H9 (cell line): ENCODE data around the gene DDC. TPM values are rescaled to one million over a fixed set of nuclear protein-coding genes. Genes with fewer than 3 reads are reported as not detected.

ENCODE experiments used
- DNase-seq: peaks from one replicate; pipeline ENCODE4 v3.0.0-alpha.2; 2017
- H2AFZ ChIP-seq: one replicate; pipeline ENCODE4 v1.6.1; 2013; ENCODE audit warnings: mild to moderate bottlenecking, low read length, control low read depth, moderate library complexity
- H2AK5ac ChIP-seq: 2 replicates; pipeline ENCODE4 v1.6.1; 2013; ENCODE audit warnings: low read length, control low read depth, mixed read lengths; ENCODE audit not compliant: insufficient read length
- H2BK120ac ChIP-seq: one replicate; pipeline ENCODE4 v1.6.1; 2013; ENCODE audit warnings: low read depth, mild to moderate bottlenecking, low read length, control low read depth, inconsistent platforms; ENCODE audit not compliant: poor library complexity, severe bottlenecking
- H2BK12ac ChIP-seq: 2 replicates; pipeline ENCODE4 v1.6.1; 2013; ENCODE audit warnings: low read length, control low read depth, mixed read lengths, low read depth; ENCODE audit not compliant: insufficient read length
- H2BK15ac ChIP-seq: 2 replicates; pipeline ENCODE4 v1.6.1; 2013; ENCODE audit warnings: low read depth, low read length, control low read depth
- H2BK20ac ChIP-seq: one replicate; pipeline ENCODE4 v1.6.1; 2013; ENCODE audit warnings: low read depth, mild to moderate bottlenecking, low read length, control low read depth, inconsistent platforms; ENCODE audit not compliant: poor library complexity, severe bottlenecking
- H2BK5ac ChIP-seq: 2 replicates; pipeline ENCODE4 v1.6.1; 2013; ENCODE audit warnings: low read length, control low read depth, mixed read lengths; ENCODE audit not compliant: insufficient read length
- H3K14ac ChIP-seq: 2 replicates; pipeline ENCODE4 v1.6.1; 2013; ENCODE audit warnings: low read length, control low read depth; ENCODE audit not compliant: insufficient read depth
- H3K18ac ChIP-seq: 2 replicates; pipeline ENCODE4 v1.6.1; 2013; ENCODE audit warnings: low read depth, mild to moderate bottlenecking, mixed read lengths, low read length, control low read depth; ENCODE audit not compliant: insufficient read length
- H3K23ac ChIP-seq: 2 replicates; pipeline ENCODE4 v1.6.1; 2013; ENCODE audit warnings: low read length, control low read depth, mixed read lengths, low read depth; ENCODE audit not compliant: insufficient read length
- H3K23me2 ChIP-seq: 2 replicates; pipeline ENCODE4 v1.6.1; 2013; ENCODE audit warnings: low read depth, mild to moderate bottlenecking, mixed read lengths, low read length, control low read depth; ENCODE audit not compliant: insufficient read length, poor library complexity, severe bottlenecking
- H3K27ac ChIP-seq: 2 replicates; pipeline ENCODE4 v1.5.1; 2013; ENCODE audit warnings: low read length, control low read depth, mixed read lengths, low read depth; ENCODE audit not compliant: insufficient read length
- H3K27me3 ChIP-seq: 2 replicates; pipeline ENCODE4 v1.6.1; 2013; ENCODE audit warnings: low read length, control low read depth, inconsistent platforms; ENCODE audit not compliant: insufficient read depth
- H3K4ac ChIP-seq: 2 replicates; pipeline ENCODE4 v1.6.1; 2013; ENCODE audit warnings: low read depth, mild to moderate bottlenecking, control low read depth, inconsistent platforms, low read length, moderate library complexity
- H3K4me1 ChIP-seq: 2 replicates; pipeline ENCODE4 v1.6.1; 2013; ENCODE audit warnings: low read length, control low read depth, inconsistent platforms; ENCODE audit not compliant: insufficient read depth
- H3K4me2 ChIP-seq: 2 replicates; pipeline ENCODE4 v1.6.1; 2013; ENCODE audit warnings: low read length, control low read depth, mixed read lengths; ENCODE audit not compliant: insufficient read length, insufficient read depth
- H3K56ac ChIP-seq: 2 replicates; pipeline ENCODE4 v1.6.1; 2013; ENCODE audit warnings: low read depth, mild to moderate bottlenecking, mixed read lengths, low read length, control low read depth; ENCODE audit not compliant: insufficient read length
- H3K79me1 ChIP-seq: 2 replicates; pipeline ENCODE4 v1.6.1; 2013; ENCODE audit warnings: low read depth, mild to moderate bottlenecking, moderate library complexity, low read length, control low read depth, inconsistent platforms; ENCODE audit not compliant: insufficient read depth, poor library complexity, severe bottlenecking
- H3K79me2 ChIP-seq: 2 replicates; pipeline ENCODE4 v1.6.1; 2013; ENCODE audit warnings: low read length, control low read depth, inconsistent platforms; ENCODE audit not compliant: insufficient read depth
- H3K9ac ChIP-seq: 2 replicates; pipeline ENCODE4 v1.6.1; 2013; ENCODE audit warnings: low read length, control low read depth, mixed read lengths; ENCODE audit not compliant: insufficient read length; ENCODE audit errors: extremely low read depth
- H3K9me3 ChIP-seq: one replicate; pipeline ENCODE4 v1.6.1; 2013; ENCODE audit warnings: low read depth, low read length, inconsistent platforms; ENCODE audit not compliant: control insufficient read depth
- H3T11ph ChIP-seq: one replicate; pipeline ENCODE4 v1.6.1; 2013; ENCODE audit warnings: mild to moderate bottlenecking, low read length, control low read depth, inconsistent platforms
- H4K20me1 ChIP-seq: one replicate; pipeline ENCODE4 v1.6.1; 2013; ENCODE audit not compliant: control insufficient read depth, insufficient read length, insufficient read depth
- H4K5ac ChIP-seq: 2 replicates; pipeline ENCODE4 v1.6.1; 2013; ENCODE audit warnings: low read depth, mild to moderate bottlenecking, mixed read lengths, low read length, control low read depth; ENCODE audit not compliant: insufficient read length
- H4K8ac ChIP-seq: replicated peaks from 2 replicates; pipeline ENCODE4 v1.6.1; 2013; ENCODE audit warnings: low read length, control low read depth, mixed read lengths, low read depth; ENCODE audit not compliant: insufficient read length
- H4K91ac ChIP-seq: 2 replicates; pipeline ENCODE4 v1.6.1; 2013; ENCODE audit warnings: low read depth, mild to moderate bottlenecking, moderate library complexity, mixed read lengths, low read length, control low read depth; ENCODE audit not compliant: insufficient read length
- H3K27ac Mint-ChIP-seq, 3 experiments: 2 replicates in 2 of 3; 3 replicates in 1 of 3; pipeline ENCODE4 v1.8.0; 2020 to 2021; ENCODE audit warnings: mixed read lengths in 3 of 3, mild to moderate bottlenecking in 1 of 3, moderate library complexity in 1 of 3
- H3K27me3 Mint-ChIP-seq: 2 replicates; pipeline ENCODE4 v1.8.0; 2021; ENCODE audit warnings: low read depth, mild to moderate bottlenecking, moderate library complexity, mixed read lengths
- H3K36me3 Mint-ChIP-seq, 3 experiments: 2 replicates in 2 of 3; 3 replicates in 1 of 3; pipeline ENCODE4 v1.8.0; 2020 to 2021; ENCODE audit warnings: low read depth in 3 of 3, mixed read lengths in 3 of 3; ENCODE audit not compliant: insufficient read depth in 1 of 3
- H3K4me1 Mint-ChIP-seq, 2 experiments: 2 replicates each; pipeline ENCODE4 v1.8.0; 2020; ENCODE audit warnings: mixed read lengths in 2 of 2
- H3K4me3 Mint-ChIP-seq, 2 experiments: 2 replicates in 1 of 2; 3 replicates in 1 of 2; pipeline ENCODE4 v1.8.0; 2020 to 2021; ENCODE audit warnings: mild to moderate bottlenecking in 2 of 2, mixed read lengths in 2 of 2, moderate library complexity in 1 of 2
- H3K9me3 Mint-ChIP-seq, 2 experiments: 2 replicates in 1 of 2; 3 replicates in 1 of 2; pipeline ENCODE4 v1.8.0; 2020; ENCODE audit warnings: mild to moderate bottlenecking in 2 of 2, mixed read lengths in 2 of 2, moderate library complexity in 1 of 2
- CTCF ChIP-seq: fragments of 200-600 bp; sonication (generic); conservative IDR thresholded peaks from 3 replicates; pipeline ENCODE4 v1.8.0; 2021; ENCODE audit warnings: antibody characterized with exemption, mild to moderate bottlenecking
- WGBS: extraction: QIAGEN DNeasy Blood & Tissue Kit; methylation state at CpG from one replicate; pipeline ENCODE4 v1.1.7; 2013; ENCODE audit warnings: missing lambda C conversion rate, low lambda C conversion rate, mixed read lengths; ENCODE audit not compliant: insufficient read length; ENCODE audit errors: extremely low coverage; 5-methylcytosine and 5-hydroxymethylcytosine counted together
- total RNA-seq: library from RNA; stranded (reverse); gene quantifications from 2 replicates; pipeline ENCODE4 v1.2.1, GENCODE V29; 2021

The DDC gene
- total RNA-seq, 1 experiment from 2014 or later, result not detected

DNA sequence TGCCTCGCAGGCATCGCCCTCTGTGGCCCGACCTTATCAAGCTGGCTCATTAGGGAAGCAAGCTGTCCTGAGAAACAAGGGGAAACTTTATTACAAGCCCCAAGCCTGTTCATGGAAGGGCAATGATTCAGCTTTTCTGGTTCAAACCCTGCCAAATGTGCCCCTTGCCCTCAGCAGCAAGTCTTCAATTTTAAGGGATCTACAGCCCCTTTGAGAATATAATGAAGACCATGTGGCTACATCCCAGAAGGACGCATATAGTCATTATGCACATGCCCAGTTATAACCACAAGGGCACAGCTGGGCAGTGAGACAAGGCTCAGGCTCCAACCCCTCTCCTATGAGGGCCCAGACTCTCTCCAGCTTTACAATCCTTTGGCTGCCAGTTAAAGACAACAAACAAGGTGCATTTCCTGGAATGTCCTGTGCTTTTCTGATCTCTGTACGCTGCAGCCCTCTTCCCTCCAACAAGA is 56.7 kb downstream of the DDC start:
- H3K27me3 ChIP-seq, result no peaks in the 10 kb centered on the region
- no peak overlapping the region for H2BK20ac ChIP-seq
- TF ChIP-seq CTCF, result no peak
- DNase-seq, result no peak
- no peaks in the 10 kb centered on the region for H3K79me1 ChIP-seq
- no peaks in the 10 kb centered on the region for H3K79me2 ChIP-seq
- H4K8ac ChIP-seq, result no peak overlapping the region
- no peaks in the 10 kb centered on the region for H3K9me3 ChIP-seq
- Mint-ChIP-seq H3K27ac (peak overlapping the region in 1 of 3 experiments; percentile 74; a peak in 1 of 7 replicates), H3K36me3 (no peaks in the 10 kb centered on the region), H3K27me3 (no peaks in the 10 kb centered on the region), H3K4me3 (no peak overlapping the region), H3K4me1 (peaks cover 10 to 14% of the 10 kb centered on the region in 2 experiments), H3K9me3 (no peaks in the 10 kb centered on the region)
- H3K23me2 ChIP-seq, result no peaks in the 10 kb centered on the region
- no peaks in the 10 kb centered on the region for H4K20me1 ChIP-seq
- H2BK5ac ChIP-seq, result no peak overlapping the region
- H2BK15ac ChIP-seq, result no peak overlapping the region
- H2BK120ac ChIP-seq, result no peak overlapping the region
- no peak overlapping the region for H2AK5ac ChIP-seq
- no peak overlapping the region for H3K27ac ChIP-seq
- H2AFZ ChIP-seq, result no peak overlapping the region
- no CpG with 5 or more reads among the region's 5 CpGs for WGBS
- H2BK12ac ChIP-seq, result no peak overlapping the region
- H4K5ac ChIP-seq, result no peak overlapping the region
- H3K14ac ChIP-seq, result no peak overlapping the region
- no peak overlapping the region for H3K23ac ChIP-seq
- no peak overlapping the region for H3T11ph ChIP-seq
- no peak overlapping the region for H3K56ac ChIP-seq
- no peak overlapping the region for H3K4ac ChIP-seq
- no peaks in the 10 kb centered on the region for H3K4me1 ChIP-seq
- H4K91ac ChIP-seq, result no peak overlapping the region
- no peak overlapping the region for H3K4me2 ChIP-seq
- no peak overlapping the region for H3K9ac ChIP-seq
- no peak overlapping the region for H3K18ac ChIP-seq
